ENCODE measurements around the gene DHFR2. TPM values are rescaled to one million over a fixed set of nuclear protein-coding genes. Genes with fewer than 3 reads are reported as not detected.

Gene DHFR2
- polyA plus RNA-seq, 1 of the 3 experiments (the other 2 are of a cell fraction), result 1.3 TPM

- Histone ChIP-seq H3F3A (replicated peaks; ENCODE audit: insufficient read depth) (no peaks in the 10 kb centered on the region), H3K27ac (ENCODE audit: low read depth in 2 of 2, low read length in 1 of 2) (no peak overlapping the region), H3K36me3 (replicated peaks in 1 of 2; ENCODE audit: control insufficient read depth in 1 of 2, insufficient read depth in 2 of 2, low read length in 1 of 2) (peaks cover 10 to 25% of the 10 kb centered on the region in 2 experiments), H3K9ac (no peak overlapping the region), H3K9me2 (no peaks in the 10 kb centered on the region), H4K20me1 (ENCODE audit: insufficient read depth) (no peaks in the 10 kb centered on the region), H3K9me3 (no peaks in the 10 kb centered on the region), H2AFZ (ENCODE audit: low read depth) (no peak overlapping the region), H3K4me1 (ENCODE audit: control insufficient read depth in 1 of 2, insufficient read depth in 2 of 2, low read depth in 1 of 2, low read length in 1 of 2) (no peaks in the 10 kb centered on the region), H3K4me3 (ENCODE audit: low read depth in 2 of 2, low read length in 1 of 2) (no peak overlapping the region), H3K79me2 (ENCODE audit: insufficient read depth) (peaks cover 16% of the 10 kb centered on the region; the same call in 1 of the 2 replicates), H3K4me2 (no peak overlapping the region), H3K27me3 (ENCODE audit: insufficient read depth) (no peaks in the 10 kb centered on the region)
- POLR2A ChIA-PET, result no interaction called here
- CTCF ChIA-PET, result interaction anchor here (0.9 to 3.2 kb wide), 17 partner anchors 9 to 106 kb away, joined by 3 to 22 read pairs (median 6); no protein-coding TSS in a partner anchor
- DNase-seq, result no peak
- TF ChIP-seq EZH2phosphoT487 (IDR thresholded peaks at IDR 0.05; ENCODE audit: borderline replicate concordance, low read depth), result no peak
- no peak for TF ChIP-seq FOXM1 (IDR thresholded peaks at IDR 0.05; ENCODE audit: low read depth)
- TF ChIP-seq NRF1 (IDR thresholded peaks at IDR 0.05; ENCODE audit: low read depth, low read length), result no peak
- TF ChIP-seq POLR2AphosphoS5 (IDR thresholded peaks at IDR 0.05; ENCODE audit: low read depth, low read length), result no peak
- TF ChIP-seq, protein P1, sequence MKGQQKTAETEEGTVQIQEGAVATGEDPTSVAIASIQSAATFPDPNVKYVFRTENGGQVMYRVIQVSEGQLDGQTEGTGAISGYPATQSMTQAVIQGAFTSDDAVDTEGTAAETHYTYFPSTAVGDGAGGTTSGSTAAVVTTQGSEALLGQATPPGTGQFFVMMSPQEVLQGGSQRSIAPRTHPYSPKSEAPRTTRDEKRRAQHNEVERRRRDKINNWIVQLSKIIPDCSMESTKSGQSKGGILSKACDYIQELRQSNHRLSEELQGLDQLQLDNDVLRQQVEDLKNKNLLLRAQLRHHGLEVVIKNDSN (IDR thresholded peaks at IDR 0.05; ENCODE audit: borderline replicate concordance, low read depth), result no peak
- no peak for TF ChIP-seq FOSL2 (IDR thresholded peaks at IDR 0.05; ENCODE audit: borderline replicate concordance, low read depth)
- no peak for TF ChIP-seq USF2 (IDR thresholded peaks at IDR 0.05; ENCODE audit: borderline replicate concordance, low read depth, low read length)
- WGBS (ENCODE audit: low lambda C conversion rate), result 93% methylated on average over 6 of the region's 6 CpGs
These were observed 7.7 kb upstream of the DHFR2 start for GRCh38 chr3:94070341-94070911.

DNA sequence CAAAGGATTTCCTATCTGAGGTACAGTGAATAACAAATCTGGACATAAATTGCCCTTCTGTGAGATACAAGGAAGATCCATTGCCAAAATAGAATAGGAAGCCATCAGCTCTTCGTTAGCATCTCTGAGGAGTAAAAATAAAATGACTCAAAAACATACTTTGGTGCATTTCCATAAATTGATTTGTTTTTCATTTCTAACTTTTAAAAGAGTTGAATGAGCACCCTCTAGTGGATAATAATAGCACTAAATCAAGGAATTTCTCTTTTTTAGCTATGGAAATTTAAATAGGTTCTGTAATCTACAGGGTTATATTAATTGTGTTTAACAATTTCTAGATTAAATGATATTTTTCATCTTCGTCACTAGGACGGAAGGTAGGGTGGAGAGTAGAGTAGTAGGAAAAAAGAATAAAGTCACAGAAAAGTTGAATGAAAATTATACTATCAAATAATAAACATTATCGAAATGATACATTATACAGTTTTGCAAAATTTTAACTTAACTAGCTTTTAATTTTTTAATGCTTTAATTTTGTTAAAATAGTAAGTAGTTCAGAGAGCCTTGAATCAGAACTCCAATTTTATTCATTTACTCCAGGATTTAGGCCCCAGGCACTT is 6.6 kb upstream of the DHFR2 start:
- no peak overlapping the region for H3K4me3 ChIP-seq (ENCODE audit: low read depth in 2 of 2, low read length in 1 of 2)
- TF ChIP-seq RAD21 (IDR thresholded peaks at IDR 0.05; ENCODE audit: low read length), result peak; percentile 61
- no peak for TF ChIP-seq TCF12 (IDR thresholded peaks at IDR 0.05)
- peak; percentile 77 for TF ChIP-seq CTCF (IDR thresholded peaks at IDR 0.05)
- peaks cover 16% of the 10 kb centered on the region; the same call in 1 of the 2 replicates for H3K79me2 ChIP-seq (ENCODE audit: insufficient read depth)
- peak; percentile 11 for DNase-seq
- H4K20me1 ChIP-seq (ENCODE audit: insufficient read depth), result no peaks in the 10 kb centered on the region
- no peak overlapping the region for H3K4me2 ChIP-seq
- CTCF ChIA-PET, result interaction anchor here (0.5 to 3.2 kb wide), 44 partner anchors 9 to 248 kb away, joined by 3 to 22 read pairs (median 4); partner anchors contain the start of gene STX19
- POLR2A ChIA-PET, result no interaction called here
- WGBS (ENCODE audit: low lambda C conversion rate), result 4% methylated on average over 4 of the region's 4 CpGs
- H3K36me3 ChIP-seq (replicated peaks in 1 of 2; ENCODE audit: control insufficient read depth in 1 of 2, insufficient read depth in 2 of 2, low read length in 1 of 2), result peaks cover 14 to 25% of the 10 kb centered on the region in 2 experiments
- no peaks in the 10 kb centered on the region for H3F3A ChIP-seq (replicated peaks; ENCODE audit: insufficient read depth)
- H3K9ac ChIP-seq, result no peak overlapping the region
- H3K4me1 ChIP-seq (ENCODE audit: control insufficient read depth in 1 of 2, insufficient read depth in 2 of 2, low read depth in 1 of 2, low read length in 1 of 2), result no peaks in the 10 kb centered on the region; a peak in 2 of 4 replicates
- no peaks in the 10 kb centered on the region for H3K9me3 ChIP-seq
- no peaks in the 10 kb centered on the region for H3K9me2 ChIP-seq
- H3K27ac ChIP-seq (ENCODE audit: low read depth in 2 of 2, low read length in 1 of 2), result no peak overlapping the region
- H2AFZ ChIP-seq (ENCODE audit: low read depth), result peak overlapping the region; percentile 42; the same call in 1 of the 2 replicates
- H3K27me3 ChIP-seq (ENCODE audit: insufficient read depth), result no peaks in the 10 kb centered on the region

Measured in SK-N-SH (cell line).